GM19463 (cell line): ENCODE measurements around the gene STUM.
"Not testable (repeated sequence)": the region's sequence is repeated elsewhere in the genome, so short reads cannot be mapped to it uniquely, and the experiment has no call there.

Experiments used
- ATAC-seq: cut with Tn5 transposase; IDR thresholded peaks from one replicate; pipeline ENCODE4 v1.9.1; 2021; ENCODE audit warnings: mild to moderate bottlenecking, moderate library complexity; ENCODE audit not compliant: unreplicated experiment

The STUM gene

GRCh38 chr1:226579781-226580323 is 31.3 kb downstream of the STUM start:
- no peak for ATAC-seq

- ATAC-seq: no peak
Observed at GRCh38 chr1:226580625-226581270, 32.2 kb downstream of the STUM start.

GRCh38 chr1:226581650-226582330 is 33.2 kb downstream of the STUM start:
- no peak for ATAC-seq

DNA sequence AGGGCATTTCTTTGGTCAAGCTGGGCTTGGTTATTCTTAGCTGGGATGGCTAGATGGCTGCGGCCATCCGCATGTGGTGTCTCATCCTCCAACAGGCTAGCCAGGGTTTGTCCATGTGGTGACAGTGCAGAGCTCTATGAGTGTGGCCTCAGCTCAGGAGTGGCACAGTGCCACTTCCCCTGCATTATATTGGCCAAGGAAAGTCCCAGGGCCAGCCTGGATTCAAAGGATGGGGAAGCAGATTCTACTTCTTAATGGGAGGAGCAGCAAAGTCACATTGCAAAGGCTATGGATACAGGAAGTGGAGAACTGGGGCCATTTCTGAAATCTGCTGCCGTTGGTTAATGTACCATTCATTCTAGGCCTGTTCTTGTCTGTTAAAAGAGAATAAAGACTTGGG is 34.4 kb downstream of the STUM start:
- no peak for ATAC-seq

DNA sequence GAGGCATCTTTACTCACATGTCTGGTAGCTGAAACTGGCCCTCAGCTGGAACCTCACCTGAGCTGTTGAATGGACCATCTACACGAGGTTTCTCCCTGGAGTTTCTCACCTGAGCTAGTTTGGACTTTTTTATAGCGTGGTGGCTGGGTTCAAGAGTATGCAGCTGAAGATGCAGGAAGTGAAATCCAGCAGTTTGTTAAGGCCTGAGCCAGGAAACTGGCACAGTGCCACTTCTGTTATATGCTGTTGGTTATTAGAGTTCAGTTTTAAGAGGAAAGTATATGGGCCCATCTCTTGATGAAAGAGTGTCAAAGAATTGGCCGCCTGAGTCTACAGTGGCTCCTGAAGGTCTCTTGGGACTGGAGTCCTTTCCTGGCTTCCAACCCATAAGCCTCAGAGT is 35.6 kb downstream of the STUM start:
- ATAC-seq: no peak

DNA sequence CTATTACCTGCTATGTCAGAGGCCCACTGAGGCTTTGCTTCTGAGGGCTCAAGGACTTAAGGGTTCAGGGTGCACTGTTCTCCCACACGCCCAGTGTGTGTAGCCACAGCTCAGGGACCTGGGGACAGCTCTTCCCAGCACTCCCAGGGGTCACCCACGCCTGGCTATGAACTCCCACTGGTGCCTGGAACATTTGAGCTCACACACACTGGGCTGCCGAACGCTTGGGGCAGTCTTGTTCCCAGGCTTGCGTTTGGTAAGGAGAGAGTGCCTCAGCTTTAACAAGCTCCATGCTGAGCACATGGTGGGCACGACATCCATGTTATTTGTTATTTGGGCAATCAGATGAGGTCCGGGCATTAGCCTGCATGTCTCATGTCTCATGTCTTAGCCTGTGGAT is 37.6 kb downstream of the STUM start:
- ATAC-seq: no peak

GRCh38 chr1:226586650-226587422 is 38.3 kb downstream of the STUM start:
- ATAC-seq: no peak

DNA sequence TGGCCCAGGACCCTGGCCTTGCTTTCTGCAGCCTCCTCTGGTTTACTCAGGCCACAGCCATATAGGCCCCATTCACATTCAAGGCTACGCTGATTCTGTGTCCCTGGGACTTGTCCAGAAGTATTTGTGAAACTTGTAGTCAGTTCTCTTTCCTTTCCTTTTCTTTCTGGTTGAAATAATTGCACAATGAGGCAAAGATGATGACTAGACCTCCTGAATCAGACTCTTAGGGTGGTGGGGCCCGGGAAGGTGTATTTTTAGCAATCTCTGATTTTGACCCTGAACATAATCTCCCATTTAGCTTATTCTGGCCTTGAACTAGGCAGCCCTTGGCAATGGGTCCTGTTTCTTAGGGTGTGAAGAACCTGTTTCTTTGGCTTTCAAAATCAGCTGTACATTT is 39.9 kb downstream of the STUM start:
- ATAC-seq: no peak

DNA sequence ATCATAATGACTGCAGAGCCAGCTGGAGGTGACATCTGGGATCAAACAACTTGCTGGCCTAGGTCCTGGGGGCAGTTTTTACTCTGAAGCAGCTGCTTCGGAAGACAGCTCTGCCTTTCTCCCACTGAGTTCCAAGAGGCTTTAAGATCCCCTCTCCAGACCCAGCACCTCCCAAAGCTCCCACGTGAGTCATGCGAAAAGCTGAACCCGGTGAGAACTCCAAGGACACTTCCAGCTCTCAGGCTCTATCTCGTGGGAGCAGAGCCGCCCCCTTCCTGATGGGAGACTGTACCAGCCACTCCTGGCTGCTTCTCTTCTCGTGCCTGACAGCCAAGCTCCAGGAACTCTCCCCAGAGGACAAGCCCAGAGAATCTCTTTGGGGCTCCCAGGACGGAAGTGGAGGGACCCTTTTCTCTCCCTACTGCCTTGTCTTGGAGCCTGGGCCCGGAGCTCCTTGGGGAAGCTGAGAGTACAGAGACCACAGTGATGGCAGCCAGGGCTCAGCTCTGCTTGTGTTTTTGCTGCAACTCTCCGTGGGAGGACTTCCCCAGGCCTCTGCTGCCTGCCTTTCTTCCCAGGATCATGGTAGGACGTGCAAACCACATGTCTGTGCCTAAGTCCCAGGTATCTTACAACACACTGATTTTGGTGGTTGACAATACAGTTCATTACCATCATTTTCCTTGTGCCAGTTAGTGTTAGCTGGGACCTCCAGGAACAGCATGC is 40.6 kb downstream of the STUM start:
- ATAC-seq: no peak

DNA sequence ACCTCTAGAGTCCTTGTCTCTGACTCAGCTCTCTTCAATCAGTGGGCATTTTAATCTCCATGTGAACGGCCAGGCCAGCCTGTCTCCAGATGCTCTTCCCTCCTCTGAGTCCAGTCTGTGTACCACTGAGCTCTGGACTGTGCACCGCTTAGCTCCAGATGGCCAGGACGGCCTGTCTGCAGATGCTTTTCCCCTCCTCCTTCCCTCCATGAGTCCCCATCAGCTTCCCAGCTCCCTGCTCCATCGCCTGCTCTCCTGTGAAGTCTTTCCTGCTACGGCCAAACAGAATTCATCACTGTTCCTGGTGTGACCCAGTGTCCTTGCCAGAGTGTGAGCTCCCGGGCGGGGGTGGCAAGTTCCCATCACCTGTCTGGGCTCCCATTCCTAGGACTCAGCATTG is 42.0 kb downstream of the STUM start:
- ATAC-seq: no peak

GRCh38 chr1:226593541-226593940 is 45.0 kb downstream of the STUM start:
- ATAC-seq: no peak

- ATAC-seq: no peak
Observed at GRCh38 chr1:226596531-226597165, 48.1 kb downstream of the STUM start.

DNA sequence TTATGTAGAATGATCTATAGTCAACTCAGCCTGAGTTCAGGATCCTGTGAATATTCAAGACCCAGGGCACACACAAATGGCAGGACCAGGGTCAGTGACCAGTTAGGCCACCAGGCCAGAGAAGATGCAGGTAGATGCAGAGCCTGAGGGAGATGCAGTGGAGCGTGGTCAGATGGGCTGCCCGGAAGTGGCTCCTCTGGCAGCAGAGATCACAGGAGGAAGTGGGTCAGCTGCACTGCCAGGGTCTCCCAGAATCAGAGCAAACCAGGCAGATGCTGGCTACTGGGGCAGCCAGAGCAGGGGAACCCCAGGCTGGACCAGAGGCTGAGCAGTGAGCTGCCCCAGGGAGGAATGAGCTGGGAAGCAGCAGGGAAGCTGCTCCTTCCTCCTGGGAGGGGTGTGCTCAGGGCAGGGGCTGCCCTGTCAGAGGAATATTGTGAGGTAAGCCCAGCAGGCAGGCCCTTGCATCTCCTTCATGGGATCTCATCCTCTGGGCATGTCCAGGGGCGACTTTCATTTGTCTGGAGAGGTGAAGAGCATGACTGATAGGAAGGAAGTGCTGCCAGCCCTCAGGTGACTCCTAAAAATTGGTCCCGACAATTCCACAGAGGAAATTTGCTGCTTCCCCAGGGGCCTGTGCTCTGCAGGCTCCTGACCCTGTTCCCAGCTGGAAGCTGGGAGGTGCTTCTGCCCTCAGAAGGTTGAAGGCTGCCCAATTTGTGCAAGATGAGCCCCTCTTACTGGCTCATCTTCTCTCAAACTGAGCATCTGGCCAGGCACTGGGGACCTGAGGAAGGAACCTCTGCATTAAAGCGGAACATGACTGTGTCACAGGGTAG is 49.3 kb downstream of the STUM start:
- no peak for ATAC-seq

- ATAC-seq: no peak
Observed at GRCh38 chr1:226598455-226598849, 49.9 kb downstream of the STUM start.

DNA sequence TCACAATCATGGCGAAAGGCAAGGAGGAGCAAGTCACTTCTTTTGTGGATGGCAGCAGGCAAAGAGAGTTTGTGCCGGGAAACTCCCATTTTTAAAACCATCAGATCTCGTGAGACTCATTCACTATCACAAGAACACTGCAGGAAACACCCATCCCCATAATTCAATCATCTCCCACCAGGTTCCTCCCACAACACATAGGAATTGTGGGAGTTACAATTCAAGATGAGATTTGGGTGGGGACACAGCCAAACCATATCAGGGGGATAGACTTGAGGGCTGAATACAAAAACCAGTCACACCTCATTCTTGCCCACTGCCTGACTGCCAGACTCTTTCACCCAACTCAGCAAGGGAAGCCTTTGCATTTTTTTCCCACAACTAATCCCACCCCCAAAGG is 50.4 kb downstream of the STUM start:
- ATAC-seq: not testable (repeated sequence)

GRCh38 chr1:226599636-226600238 is 51.2 kb downstream of the STUM start:
- no peak for ATAC-seq

DNA sequence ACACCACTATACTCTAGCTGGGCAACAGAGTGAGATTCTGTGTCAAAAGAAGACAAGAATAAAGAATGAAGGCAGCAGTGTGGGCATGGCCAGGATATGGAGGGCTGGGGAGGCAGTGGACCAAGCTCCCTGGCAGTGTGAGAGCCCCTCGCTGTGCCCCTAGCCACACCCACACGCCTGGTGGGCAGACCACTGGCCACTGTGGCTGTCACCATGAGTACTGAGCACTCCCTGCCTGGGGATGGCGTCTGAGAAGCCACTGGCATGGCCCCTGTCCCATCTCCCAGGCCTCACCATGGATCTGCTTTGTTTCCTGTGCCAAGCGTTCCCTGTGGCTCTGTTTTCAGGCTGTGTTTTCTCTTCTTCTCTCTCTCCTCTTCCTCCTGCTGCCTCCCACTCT is 51.7 kb downstream of the STUM start:
- no peak for ATAC-seq

- ATAC-seq: no peak
Observed at GRCh38 chr1:226601456-226601855, 52.9 kb downstream of the STUM start.
